Stimulated activated naive CD8-positive, alpha-beta T cell treated with anti-CD3 and anti-CD28 coated beads, Interleukin-15, Interleukin-2, amounts not matched to agents 100 ng/mL and 50 ng/mL, for 24 hours (primary cell): ENCODE results near the gene YPEL3.

Experiments
- H3K27ac Mint-ChIP-seq: one replicate; pipeline ENCODE4 v1.8.0; 2021; ENCODE audit warnings: mild to moderate bottlenecking, mixed read lengths
- H3K27me3 Mint-ChIP-seq: one replicate; pipeline ENCODE4 v1.8.0; 2021; ENCODE audit warnings: mixed read lengths
- H3K36me3 Mint-ChIP-seq: one replicate; pipeline ENCODE4 v1.8.0; 2021; ENCODE audit warnings: low read depth, mixed read lengths
- H3K4me1 Mint-ChIP-seq: one replicate; pipeline ENCODE4 v1.8.0; 2021; ENCODE audit warnings: low read depth, mixed read lengths
- H3K4me3 Mint-ChIP-seq: one replicate; pipeline ENCODE4 v1.8.0; 2021; ENCODE audit warnings: mild to moderate bottlenecking, mixed read lengths
- H3K9me3 Mint-ChIP-seq: one replicate; pipeline ENCODE4 v1.8.0; 2021; ENCODE audit warnings: mixed read lengths

Gene YPEL3

DNA sequence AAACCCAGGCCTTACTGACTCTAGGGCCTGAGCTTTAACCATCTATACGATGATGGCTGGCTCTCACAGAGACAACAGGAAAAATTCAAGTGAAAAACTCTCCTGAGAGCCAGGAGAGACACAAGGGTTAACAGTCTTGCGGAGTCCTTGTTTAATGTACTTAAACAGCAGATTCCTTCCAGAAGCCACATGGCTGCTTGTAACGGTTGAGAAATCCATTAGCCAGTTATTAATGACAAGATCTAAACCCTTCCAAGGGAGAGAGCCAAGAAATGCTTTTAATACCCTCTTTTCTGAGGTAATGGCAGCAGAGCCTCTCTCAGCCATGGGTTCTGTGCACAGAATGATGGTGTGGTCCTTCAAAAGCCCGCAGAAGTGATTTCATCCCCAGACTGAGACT is 35.7 kb downstream of the YPEL3 start:
- no peaks in the 10 kb centered on the region for H3K27me3 Mint-ChIP-seq
- no peaks in the 10 kb centered on the region for H3K9me3 Mint-ChIP-seq
- no peak overlapping the region for H3K4me3 Mint-ChIP-seq
- no peak overlapping the region for H3K27ac Mint-ChIP-seq
- peaks cover 12% of the 10 kb centered on the region for H3K4me1 Mint-ChIP-seq
- H3K36me3 Mint-ChIP-seq: peaks cover 10% of the 10 kb centered on the region

DNA sequence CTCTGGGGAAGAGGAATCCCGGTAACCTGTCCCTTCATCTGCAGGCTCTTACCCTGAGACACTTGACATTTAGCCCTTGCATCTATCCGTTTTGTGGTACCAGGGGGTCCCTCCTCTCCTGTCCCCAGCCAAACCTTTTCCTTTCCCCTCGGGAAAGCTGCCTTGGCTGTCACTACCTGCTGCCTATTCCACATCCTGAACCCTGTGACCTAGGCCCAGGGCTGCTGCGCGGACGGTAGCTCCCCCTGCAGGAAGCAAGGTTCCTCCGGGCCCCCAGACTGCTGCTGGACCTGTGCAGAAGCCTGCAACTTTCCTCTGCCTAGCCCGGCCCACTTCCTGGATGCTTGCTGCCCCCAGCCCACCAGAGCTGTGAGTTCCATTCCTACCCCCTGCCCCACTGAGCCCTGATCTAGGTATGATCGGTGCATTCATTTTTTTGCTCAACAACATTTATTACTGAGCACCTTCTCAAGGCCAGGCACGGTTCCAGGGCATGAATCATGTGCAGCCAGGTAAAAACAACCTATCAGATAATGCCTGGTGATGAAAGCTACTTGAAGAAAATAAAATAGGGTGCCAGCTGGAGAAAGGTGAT is 41.0 kb downstream of the YPEL3 start:
- Mint-ChIP-seq H3K9me3 (no peaks in the 10 kb centered on the region), H3K4me3 (no peak overlapping the region), H3K27me3 (no peaks in the 10 kb centered on the region), H3K4me1 (peaks cover 13% of the 10 kb centered on the region), H3K27ac (no peak overlapping the region), H3K36me3 (no peaks in the 10 kb centered on the region)

DNA sequence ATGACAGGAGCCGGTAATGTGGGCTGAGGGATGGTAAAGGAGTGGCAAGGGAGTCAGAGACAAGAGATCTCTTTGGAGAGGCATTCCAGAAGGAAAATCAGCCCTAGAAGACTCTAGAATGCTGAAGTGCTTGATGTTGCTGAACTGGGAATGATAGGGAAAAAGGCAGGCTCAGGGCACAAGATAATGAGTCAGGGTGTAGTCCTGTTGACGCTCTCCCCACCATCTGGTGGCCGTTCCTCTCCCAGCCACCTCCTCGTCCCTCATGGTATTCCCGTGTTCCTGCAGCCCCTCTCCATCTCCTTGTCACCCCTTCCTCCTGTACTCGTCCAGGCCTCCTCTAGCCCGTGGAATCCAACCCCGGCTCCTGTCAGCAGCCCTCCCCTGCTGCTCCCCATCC is 41.6 kb downstream of the YPEL3 start:
- Mint-ChIP-seq H3K4me1 (peaks cover 13% of the 10 kb centered on the region), H3K9me3 (no peaks in the 10 kb centered on the region), H3K4me3 (peak overlapping the region; percentile 42), H3K27ac (no peak overlapping the region), H3K36me3 (no peaks in the 10 kb centered on the region), H3K27me3 (no peaks in the 10 kb centered on the region)

DNA sequence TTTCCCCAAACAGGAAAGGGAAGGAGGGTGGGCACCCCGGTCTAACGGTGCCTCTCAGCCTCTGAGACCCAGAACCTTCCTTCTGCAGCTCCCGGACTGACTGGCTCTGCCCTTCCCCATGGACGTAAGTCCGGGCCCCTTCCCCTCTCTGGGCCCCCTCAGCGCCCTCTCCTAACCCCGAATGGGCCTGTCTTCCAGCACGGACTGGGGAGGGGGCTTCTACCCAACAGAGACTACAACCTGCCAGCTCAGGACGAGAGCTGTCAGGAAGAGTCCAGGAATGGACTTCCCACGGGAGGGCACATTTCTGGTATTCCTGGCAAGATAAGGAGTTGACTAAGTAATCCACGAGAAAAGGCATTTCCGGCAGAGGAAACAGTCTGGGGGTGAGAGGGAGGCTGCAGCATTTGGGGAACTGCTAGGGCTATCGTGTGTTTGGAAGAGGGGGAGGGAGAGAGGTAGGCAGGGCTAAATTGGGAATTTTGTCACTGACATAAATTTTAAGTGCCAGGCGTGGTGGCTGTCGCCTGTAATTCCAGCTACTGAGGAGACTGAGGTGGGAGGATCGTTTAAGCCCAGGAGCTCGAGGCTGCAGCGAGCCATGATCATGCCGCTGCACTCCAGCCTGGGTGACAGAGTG is 42.5 kb downstream of the YPEL3 start:
- Mint-ChIP-seq H3K4me1 (peaks cover 13% of the 10 kb centered on the region), H3K27me3 (no peaks in the 10 kb centered on the region), H3K36me3 (no peaks in the 10 kb centered on the region), H3K27ac (peak overlapping the region; percentile 26), H3K4me3 (peak overlapping the region; percentile 83), H3K9me3 (no peaks in the 10 kb centered on the region)

DNA sequence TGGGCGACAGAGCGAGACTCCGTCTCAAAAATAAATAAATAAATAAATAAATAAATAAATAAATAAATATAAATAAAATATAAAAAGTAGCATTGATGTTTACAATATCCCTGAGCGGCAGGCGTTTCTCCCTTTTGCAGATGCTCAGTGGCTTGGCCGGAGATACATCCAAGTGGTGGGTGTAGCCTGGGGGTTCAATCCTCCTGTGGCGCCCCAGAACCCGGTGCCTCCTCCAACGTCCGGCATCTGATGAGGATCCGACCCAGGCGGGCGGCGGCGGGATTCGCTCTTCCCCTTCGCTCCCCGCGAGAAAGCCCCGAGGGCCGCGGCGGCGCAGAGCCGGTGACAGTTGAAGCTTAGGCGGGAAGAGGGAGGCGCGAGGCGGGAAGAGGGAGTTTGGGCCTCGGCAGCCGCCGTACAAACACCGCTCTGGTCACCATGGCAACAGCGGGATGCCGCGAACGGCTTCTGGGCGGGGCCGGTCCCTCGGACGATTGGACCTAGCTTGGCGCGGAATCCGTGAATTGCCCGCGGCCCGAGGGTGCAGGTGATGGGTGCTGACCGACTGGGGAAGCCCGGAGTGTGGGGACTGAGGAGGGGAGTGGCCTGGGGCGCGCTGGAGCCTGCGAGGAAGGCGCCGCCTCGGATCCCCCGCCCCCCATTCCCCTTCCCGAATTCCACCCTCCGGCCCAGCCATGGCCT is 43.2 kb downstream of the YPEL3 start:
- H3K4me3 Mint-ChIP-seq: peak overlapping the region; percentile 83
- no peaks in the 10 kb centered on the region for H3K36me3 Mint-ChIP-seq
- peaks cover 13% of the 10 kb centered on the region for H3K4me1 Mint-ChIP-seq
- H3K27me3 Mint-ChIP-seq: no peaks in the 10 kb centered on the region
- no peaks in the 10 kb centered on the region for H3K9me3 Mint-ChIP-seq
- H3K27ac Mint-ChIP-seq: peak overlapping the region; percentile 77

DNA sequence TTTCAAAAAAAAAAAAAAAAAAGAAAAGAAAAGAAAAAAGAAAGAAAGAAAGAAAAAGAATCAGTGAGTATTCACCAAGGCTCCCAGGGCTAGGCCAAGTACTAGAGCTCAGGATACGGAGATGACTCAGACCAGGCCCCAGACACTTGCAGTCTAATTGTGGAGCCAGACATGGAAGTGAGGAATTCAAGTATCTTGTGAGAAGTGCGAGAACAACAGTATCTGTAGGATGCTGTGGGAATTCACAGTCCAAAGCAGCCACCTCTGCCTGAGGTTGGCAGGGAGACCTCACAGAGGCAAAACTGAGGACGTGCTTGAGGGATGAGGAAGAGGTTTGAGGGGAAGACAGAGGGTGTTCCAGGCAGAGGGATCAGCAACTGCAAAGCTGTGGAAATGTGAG is 44.5 kb downstream of the YPEL3 start:
- no peaks in the 10 kb centered on the region for H3K9me3 Mint-ChIP-seq
- H3K4me1 Mint-ChIP-seq: peaks cover 13% of the 10 kb centered on the region
- H3K27me3 Mint-ChIP-seq: no peaks in the 10 kb centered on the region
- no peak overlapping the region for H3K27ac Mint-ChIP-seq
- peak overlapping the region; percentile 67 for H3K4me3 Mint-ChIP-seq
- H3K36me3 Mint-ChIP-seq: no peaks in the 10 kb centered on the region

DNA sequence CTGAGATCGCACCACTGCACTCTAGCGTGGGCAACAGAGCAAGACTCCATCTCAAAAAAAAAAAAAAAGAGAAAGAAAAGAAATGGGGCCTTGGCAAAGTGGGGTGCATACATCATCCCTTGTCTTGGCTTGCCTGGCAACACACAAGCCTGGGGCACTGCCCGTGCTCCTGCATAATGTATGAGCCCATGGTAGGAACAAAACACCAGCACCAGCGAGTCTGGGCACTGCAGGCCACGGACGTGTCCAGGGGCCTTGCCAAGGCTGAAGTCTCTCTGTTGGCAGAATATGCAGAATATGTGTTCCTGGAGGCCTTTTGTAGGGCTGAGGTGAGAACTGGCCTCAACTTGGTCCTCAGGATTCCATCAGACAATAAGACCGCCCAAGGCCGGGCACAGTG is 46.1 kb downstream of the YPEL3 start:
- Mint-ChIP-seq H3K4me3 (no peak overlapping the region), H3K36me3 (no peaks in the 10 kb centered on the region), H3K9me3 (no peaks in the 10 kb centered on the region), H3K27ac (no peak overlapping the region), H3K4me1 (peaks cover 13% of the 10 kb centered on the region), H3K27me3 (no peaks in the 10 kb centered on the region)

DNA sequence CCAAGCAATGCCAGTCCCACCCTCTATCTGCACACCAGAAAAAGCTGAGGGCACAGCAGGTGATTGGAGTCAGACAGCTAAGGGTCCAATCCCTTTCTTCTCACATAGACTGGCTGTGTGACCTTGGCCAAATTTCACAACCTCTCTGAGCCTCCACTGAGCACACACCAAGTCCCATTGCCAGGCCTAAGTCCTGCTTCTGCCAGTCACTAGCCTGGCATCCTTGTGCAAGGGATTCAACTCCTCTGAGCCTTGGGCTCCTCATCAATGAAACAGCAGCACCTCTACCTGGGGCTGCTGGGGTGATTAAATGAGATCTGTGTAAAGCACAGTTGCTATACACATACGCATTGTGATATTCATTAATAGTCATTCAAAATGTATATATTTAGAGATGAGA is 49.4 kb downstream of the YPEL3 start:
- Mint-ChIP-seq H3K9me3 (no peaks in the 10 kb centered on the region), H3K36me3 (no peaks in the 10 kb centered on the region), H3K4me3 (no peak overlapping the region), H3K27ac (no peak overlapping the region), H3K4me1 (peaks cover 2% of the 10 kb centered on the region), H3K27me3 (no peaks in the 10 kb centered on the region)

DNA sequence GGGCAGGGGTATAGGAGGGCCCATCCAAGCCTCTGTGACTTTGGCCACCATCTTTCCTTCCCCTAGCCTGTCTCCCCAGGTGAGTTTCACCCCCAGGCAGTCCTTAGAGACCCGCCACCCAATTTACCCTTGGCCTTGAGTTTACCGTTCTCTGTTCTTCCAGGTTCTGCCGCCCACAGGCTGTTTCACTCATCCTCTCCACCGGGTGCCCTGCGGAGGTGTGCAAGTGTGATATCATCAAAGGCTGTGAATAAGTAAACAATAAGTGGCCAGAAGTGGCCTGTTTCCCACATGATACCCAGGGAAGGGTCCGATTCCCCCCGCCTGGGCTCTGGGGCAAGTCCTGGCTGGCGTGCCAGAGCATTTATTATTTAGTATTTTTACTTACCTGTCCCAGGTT is 49.8 kb downstream of the YPEL3 start:
- Mint-ChIP-seq H3K4me1 (no peaks in the 10 kb centered on the region), H3K27ac (no peak overlapping the region), H3K4me3 (no peak overlapping the region), H3K27me3 (no peaks in the 10 kb centered on the region), H3K9me3 (no peaks in the 10 kb centered on the region), H3K36me3 (no peaks in the 10 kb centered on the region)
